NCI-H128 (cell line): Measurements from ENCODE around the gene SRGAP3.

Source experiments
- DNase-seq: peaks from one replicate; lab custom pipeline; 2025; ENCODE audit not compliant: unreplicated experiment; lab: John Stamatoyannopoulos, UW

The SRGAP3 gene

GRCh38 chr3:9024341-9024740 is 225.1 kb downstream of the SRGAP3 start:
- no peak for DNase-seq

GRCh38 chr3:9023226-9023590 is 226.2 kb downstream of the SRGAP3 start:
- DNase-seq: no peak

GRCh38 chr3:9022305-9023225 is 226.9 kb downstream of the SRGAP3 start:
- no peak for DNase-seq

- no peak for DNase-seq
These were observed 228.0 kb downstream of the SRGAP3 start for GRCh38 chr3:9021271-9022009.

GRCh38 chr3:9020426-9020825 is 229.0 kb downstream of the SRGAP3 start:
- DNase-seq: no peak

GRCh38 chr3:9019259-9019961 is 230.0 kb downstream of the SRGAP3 start:
- no peak for DNase-seq

- DNase-seq: no peak
These were observed 234.2 kb downstream of the SRGAP3 start for GRCh38 chr3:9015250-9015649.

GRCh38 chr3:9013782-9014563 is 235.5 kb downstream of the SRGAP3 start:
- DNase-seq: no peak

GRCh38 chr3:9012521-9012920 is 236.9 kb downstream of the SRGAP3 start:
- no peak for DNase-seq

GRCh38 chr3:9009976-9010545 is 239.4 kb downstream of the SRGAP3 start:
- no peak for DNase-seq

GRCh38 chr3:9008550-9009255 is 240.7 kb downstream of the SRGAP3 start:
- no peak for DNase-seq

- DNase-seq: no peak
These were observed 241.5 kb downstream of the SRGAP3 start for GRCh38 chr3:9007928-9008327.

GRCh38 chr3:9007213-9007612 is 242.2 kb downstream of the SRGAP3 start:
- no peak for DNase-seq

GRCh38 chr3:9000041-9000440 is 249.4 kb downstream of the SRGAP3 start:
- no peak for DNase-seq

GRCh38 chr3:8997151-8997550 is 252.3 kb downstream of the SRGAP3 start:
- DNase-seq: no peak

- DNase-seq: no peak
These were observed 252.7 kb downstream of the SRGAP3 start for GRCh38 chr3:8996681-8997121.

- DNase-seq: no peak
These were observed 253.2 kb downstream of the SRGAP3 start for GRCh38 chr3:8996216-8996615.

GRCh38 chr3:8994226-8994625 is 255.2 kb downstream of the SRGAP3 start:
- no peak for DNase-seq

GRCh38 chr3:8993331-8993730 is 256.1 kb downstream of the SRGAP3 start:
- DNase-seq: no peak

- DNase-seq: no peak
These were observed 256.6 kb downstream of the SRGAP3 start for GRCh38 chr3:8992854-8993253.
